GM19240 (cell line): ENCODE data around the gene EIF4E1B.

Source experiments
- DNase-seq: peaks from one replicate; pipeline ENCODE4 v3.0.0; 2011; ENCODE audit warnings: low spot score; ENCODE audit not compliant: insufficient read length

The EIF4E1B gene

DNA sequence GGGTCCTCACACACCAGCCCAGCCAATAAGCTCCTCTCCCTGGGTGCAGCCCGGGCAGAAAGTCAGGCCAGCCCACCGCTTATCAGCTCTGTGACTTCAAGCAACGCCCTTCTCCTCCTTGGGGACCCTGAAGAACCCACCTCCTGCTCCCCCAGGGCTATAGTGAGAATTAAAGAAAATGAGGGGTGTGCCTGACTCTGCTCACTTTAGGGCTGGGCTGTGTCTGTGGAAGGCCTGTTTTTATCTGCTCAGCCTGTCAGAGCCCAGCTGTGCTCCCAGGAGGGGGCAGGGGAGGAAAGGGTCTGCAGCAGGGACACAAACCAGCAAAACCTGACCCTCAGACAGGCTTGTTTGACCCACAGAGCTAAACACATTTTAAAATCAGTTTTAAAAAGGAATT is 24.4 kb upstream of the EIF4E1B start:
- no peak for DNase-seq

DNA sequence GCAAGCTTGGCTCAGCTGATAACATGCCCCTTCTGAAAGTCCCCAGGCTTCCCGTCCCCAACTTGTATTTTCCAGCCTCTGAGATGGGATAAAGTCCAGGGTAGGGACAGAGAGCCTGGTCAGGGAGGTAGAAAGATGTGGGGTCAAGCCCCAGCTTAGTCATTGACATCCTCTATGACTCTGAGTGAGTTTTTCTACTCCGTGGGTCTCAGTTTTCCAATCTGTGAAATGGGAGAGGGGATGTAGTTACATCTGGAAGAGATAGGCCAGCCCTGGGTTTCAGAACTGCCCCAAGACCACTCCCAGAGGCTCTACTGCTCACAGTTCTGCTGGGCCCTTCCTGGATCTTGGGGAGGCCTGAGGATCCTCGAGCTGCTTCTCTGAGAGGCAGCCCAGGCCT is 23.6 kb upstream of the EIF4E1B start:
- no peak for DNase-seq

DNA sequence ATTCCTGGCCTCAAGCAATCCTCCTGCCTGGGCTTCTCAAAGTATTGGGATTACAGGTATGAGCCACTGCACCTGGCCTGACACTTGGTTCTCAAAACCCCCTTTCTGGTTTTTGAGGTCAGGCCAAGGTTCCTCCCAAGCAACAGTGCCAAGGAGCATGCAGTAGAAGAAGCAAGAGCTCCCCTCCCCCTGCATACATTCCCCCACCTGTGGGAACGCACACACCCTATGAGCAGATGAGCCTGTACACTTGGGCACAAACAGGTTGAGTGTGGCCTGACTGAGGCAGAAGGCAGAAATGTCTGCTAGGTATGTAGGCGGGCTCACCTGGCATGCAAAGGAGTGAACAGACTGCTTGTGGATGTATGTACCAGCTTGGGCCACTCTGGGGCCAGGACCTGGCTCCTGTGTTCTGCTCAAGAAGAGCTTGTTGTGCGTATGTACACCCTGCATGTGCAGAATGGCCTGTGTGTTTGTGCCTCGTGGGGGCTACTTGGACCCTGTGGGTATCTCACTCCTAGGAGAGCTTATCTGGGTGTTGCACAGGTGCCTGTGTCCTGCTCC is 22.3 kb upstream of the EIF4E1B start:
- no peak for DNase-seq

DNA sequence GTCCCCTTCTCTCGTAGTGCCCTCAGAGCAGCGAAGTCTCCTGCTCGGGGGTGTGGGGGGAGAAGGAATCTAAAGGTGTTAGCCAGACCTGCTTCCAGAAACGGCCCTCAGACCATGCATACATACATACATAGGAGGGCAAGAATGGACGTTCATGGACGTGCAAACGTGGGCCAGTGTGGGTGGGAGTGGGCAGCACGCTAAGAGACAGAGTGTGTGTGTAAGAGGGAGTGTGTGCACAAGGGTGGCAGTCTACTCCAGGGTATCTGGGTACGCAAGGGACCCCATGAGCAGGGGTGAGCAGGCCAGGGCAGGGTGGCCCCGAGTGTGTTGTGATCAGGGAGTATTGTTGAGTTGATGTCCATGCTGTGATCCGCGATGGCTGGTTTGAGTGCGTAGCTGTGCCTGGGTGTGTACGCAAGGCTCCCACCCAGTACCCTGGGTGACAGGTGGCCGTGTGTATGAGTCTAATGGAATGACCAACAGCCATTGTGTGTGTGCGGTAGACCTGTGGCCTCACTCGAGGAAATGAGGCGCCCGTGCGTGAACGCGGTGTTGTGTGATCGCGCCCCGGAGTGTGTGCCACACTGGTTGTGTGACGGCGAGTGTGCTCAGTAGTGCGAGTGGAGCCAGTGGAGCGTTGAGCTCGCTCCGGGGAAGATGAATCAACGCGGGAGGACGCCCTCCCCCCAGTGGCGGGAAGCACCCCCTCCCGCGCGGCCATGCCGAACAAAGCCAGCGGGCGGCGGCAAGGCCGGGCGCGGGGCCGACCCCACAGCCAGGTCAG is 21.3 kb upstream of the EIF4E1B start:
- no peak for DNase-seq

DNA sequence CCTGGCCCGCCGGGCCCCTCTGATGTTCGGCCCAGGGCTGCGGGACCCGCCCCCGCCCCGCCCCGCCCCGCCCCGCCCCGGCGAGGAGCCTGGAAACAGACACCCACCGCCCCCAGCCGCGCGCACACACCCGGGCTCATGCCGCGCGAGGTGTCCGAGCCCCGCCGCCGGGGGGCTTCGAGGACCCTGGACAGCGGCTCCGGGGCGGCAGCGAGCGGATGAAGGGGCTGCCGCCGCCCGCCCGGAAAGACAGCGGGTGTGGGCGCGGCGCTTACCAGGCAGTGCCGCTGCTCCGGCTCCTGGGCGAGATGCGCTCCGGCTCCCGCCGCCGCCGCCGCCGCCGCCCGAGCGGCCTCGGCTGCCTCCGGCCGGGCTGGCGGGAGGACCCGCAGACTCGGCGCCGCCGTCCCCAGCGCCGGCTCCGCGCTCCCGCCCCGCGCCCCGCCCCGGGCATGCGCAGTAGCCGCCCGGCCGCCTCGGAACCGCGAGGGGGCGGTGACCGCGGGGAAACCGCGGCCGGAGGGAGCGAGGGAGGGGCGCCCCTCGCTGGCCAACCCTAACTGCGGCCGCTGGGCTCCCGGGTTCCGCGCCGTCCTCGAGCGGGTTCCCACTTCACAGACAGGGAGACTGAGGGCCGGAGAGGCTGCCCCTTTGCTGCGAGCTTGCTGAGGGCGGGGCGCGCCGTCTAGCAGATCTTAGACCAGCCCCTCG is 20.6 kb upstream of the EIF4E1B start, which contains the start of gene GPRIN1:
TSS of gene GPRIN1 (minus strand) at position 433 of the 711 bp plus-strand sequence. CDS start 10,322 bp downstream, outside the sequence.
- peak; percentile 93 for DNase-seq

DNA sequence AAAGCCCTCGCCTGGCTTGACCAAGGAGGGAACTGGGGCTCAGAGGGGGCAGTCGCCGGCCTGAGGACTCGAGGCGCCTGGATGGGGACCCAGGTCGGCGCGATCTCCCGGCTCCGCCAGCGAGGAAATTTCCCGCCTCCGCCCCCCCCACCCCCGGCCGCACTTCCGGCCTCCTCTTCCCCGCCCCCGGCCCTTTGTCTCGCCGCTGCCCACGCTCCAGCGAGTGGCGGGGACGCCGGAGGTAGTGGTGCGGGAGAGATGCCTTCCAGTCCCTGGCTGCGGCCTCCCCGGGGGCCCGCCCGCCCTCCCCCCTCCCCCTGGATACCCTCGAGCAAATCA is 20.1 kb upstream of the EIF4E1B start:
- DNase-seq = no peak

DNA sequence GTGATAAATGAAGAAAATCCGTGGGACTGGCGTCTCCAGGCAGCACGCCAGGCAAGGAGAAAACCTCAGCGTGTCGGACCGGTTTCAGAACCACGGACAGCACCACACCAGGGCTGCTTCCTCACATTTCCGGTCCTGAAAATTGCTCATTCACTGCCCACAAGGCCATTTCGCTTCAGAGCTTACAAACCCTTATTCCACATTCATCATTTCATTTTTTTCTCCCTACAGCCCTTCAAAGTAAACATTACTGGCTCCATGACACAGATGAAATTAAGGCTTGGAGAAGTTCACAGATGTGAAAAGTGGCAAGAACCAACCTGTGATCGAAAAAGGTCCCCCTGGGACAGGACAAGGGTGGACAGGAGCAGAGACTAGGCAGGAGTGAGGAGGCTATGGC is 19.0 kb upstream of the EIF4E1B start:
- no peak for DNase-seq

DNA sequence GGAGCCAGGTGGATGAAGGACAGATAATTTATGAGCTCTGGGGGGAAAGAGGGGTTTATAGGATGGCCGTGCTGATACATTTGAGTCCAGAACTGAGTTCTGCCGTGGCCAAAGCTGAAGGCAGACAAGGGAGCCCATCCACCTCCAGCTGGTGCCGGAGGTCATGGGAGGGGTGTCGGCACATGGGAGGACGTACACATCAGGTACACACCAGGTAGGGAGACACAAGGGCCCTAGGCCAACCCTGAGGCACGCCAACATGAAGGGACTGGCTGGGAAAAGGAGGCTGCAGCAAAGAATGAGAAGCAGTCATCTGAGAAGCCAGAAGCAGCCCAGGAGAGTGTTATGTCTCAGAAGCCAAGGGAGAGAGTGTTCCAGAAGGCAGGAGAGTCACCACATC is 18.5 kb upstream of the EIF4E1B start:
- DNase-seq = no peak

DNA sequence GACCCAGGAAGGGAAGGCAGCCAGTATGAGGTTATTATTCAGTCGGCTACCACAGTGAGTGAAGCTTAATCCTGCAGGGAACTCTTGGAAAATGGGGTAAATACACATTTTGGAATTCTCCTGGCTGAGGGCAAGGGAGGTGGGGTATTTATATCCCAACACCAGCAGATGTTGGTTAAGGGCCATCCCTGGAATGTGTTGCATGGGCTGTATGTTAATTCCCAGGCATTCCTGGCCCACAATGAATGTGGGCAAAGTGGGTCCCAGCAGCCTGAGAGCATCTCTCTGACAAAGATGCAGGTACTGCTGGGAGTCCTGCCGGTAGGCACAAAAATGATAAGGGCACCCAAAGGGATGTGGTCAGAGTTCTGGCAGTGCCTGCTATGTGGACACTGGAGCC is 17.6 kb upstream of the EIF4E1B start:
- DNase-seq = no peak

DNA sequence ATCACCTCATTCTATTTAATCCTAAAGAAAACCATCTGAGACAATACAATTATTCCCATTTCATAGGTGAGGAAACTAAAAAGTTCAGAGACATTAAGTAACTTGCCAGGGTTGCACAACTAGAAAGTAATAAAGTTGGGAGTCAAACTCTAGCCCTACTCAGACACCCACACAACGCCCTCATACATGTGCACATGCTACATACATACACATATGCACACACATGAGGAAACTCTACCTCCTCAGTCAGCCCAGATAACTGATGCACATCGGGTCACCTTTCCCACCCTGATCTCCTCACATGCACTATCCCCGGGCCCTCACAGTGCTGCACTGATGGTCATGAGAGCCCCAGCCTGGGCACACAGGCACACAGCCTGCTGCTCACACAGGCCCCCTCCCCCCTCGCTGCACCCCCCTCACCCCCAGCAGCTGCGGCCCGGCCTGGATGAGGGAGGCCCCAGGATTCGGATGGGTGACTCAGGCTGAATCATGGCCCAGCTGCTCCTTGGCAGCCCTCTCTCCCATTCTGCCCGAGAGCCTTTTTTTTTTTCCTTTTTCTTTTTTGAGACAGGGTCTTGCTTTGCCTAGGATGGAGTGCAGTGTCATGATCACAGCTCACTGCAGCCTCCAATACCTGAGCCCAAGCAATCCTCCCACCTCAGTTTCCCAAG is 15.5 kb upstream of the EIF4E1B start:
- DNase-seq = no peak

DNA sequence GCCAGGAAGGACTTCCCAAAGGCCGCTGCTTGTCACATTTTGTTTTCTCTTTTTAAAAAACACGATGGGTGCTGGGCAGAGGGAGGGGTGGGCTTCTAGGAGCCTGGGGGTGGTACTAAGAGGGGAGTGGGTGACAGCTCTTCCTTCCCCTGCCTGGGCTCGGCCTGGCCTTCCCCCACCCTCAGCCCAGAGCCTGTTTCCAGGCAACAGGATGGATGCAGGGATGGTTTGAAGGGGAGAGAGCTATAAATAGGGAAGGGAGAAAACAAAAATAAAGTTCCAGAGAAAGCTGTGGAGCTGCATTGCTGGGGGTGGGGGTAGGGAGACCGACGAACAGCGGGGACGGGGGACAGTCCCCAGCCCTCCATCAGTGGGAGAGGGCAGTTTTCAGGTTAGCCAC is 14.0 kb upstream of the EIF4E1B start:
- no peak for DNase-seq

DNA sequence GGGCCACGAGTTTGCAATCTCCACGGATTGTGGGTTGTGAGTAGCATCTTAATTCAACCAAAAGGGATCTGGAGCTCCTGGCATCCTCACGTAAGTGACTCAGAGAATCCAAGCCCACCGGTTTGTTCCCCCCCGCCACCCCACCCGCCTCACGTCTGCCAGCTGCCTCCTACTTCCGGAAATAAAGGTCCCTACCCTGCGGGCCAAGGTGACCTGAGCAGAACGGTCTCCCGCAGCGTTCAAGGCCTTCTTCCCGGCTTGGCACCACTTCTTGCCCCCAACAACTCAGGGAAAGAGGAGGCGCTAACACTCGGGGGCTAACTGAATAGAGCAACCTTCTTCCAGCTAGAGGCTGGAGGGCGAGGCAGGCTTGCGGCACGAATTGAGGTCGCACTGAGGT is 11.7 kb upstream of the EIF4E1B start:
- no peak for DNase-seq

DNA sequence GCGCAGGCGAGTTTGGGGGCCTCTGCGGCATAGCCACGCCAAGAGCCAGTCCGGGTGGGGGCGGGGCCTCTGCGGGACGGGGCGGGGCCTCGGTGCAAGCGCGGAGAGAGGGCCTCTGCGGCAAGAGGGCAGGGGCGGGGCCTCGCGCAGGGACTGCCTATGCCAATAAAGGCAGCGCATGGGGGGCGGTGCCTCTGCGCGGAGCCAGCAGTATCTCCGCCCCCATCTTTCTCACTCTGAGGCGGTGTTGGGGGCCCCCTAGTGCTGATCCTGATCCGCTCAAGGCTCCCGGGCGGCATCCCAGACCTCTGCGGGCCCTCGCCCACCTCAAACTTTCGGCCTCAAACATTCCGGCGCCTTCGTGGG is 11.3 kb upstream of the EIF4E1B start:
- DNase-seq = peak; percentile 77

DNA sequence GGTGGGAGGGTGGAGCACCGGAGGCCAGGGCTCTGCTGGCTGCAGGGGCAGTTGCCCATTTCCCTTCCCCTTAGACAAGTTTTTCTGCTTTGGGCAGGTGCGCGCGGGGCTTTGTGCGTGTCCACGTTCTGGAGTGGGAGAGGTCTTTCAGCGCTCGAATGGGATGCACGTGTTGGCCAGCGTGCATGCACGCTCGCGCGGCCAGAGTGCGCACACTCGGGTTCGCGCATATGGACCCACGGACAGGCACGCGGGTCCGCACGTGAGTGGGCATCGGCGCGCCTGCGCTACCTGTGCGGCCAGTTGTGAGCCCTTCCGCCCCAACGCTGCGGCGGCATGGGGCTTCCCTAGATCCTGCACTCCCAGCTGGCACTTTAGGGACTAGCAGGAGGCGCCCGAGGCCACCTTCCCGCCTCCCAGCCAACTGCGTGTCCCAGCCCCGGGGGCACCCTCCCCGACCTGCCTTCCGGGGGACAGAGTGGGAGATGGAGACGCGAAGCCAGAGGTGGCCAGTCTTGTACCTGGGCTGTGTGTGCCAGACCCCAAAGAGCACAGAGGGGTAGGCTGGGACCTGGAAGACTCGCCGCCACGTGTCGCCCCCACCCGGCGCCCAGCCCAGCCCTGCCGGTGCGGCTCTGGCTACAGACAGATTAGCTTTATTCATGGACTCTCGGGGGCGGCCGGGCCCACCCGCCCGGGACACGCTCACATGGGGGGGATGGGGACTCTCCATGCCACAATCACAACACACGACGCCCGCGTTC is 10.7 kb upstream of the EIF4E1B start:
- no peak for DNase-seq

DNA sequence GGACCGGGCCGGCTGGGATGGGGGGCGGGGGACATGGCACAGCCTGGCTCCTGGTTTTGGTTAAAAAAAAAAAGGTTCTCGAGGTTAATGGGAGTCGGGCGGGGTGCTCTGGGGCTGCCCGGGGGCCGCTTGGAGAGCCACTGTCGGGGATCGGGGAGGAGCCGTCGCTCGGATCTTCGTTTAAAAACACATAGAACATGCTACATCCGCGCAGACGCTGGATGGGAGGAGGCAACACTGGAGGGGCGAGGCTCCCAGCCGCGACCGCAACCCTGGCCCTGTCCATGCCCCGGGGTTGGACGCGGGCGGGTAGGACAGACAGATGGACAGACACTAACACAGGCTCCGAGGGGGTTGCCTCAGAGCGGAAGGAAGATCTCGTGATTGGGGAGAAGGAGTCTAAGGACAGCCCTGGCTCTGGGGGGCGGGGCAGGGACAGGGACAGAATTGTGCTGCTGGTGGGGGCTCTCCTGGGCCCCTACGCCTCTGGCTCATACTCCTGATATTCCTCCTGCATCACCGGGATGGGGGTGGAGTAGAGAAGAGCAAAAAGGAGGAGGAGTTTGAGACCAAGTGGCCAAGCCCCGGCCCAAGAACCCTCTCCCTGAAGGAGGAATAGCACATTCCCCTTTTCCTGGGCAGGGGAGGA is 10.0 kb upstream of the EIF4E1B start:
- no peak for DNase-seq

DNA sequence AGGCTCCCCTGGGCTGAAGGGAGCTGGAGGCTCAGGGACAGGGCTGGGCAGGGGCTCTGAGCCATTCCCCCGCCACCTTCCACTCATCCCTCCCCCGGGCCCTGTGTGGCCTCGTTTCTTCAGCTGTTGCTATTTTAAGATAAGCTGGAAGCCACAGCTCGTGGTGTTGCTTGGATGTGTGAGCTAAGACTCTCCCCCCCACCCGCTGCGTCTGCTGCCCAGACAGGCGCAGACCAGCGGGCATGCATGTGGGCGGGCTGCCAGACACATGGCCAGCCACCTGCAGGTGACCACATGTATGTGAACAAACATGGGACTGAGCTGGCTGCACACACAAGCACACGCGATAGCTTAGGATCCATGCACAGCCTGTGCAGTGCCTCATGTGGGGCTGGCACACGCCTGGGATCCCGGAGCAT is 8.8 kb upstream of the EIF4E1B start:
- DNase-seq = no peak

DNA sequence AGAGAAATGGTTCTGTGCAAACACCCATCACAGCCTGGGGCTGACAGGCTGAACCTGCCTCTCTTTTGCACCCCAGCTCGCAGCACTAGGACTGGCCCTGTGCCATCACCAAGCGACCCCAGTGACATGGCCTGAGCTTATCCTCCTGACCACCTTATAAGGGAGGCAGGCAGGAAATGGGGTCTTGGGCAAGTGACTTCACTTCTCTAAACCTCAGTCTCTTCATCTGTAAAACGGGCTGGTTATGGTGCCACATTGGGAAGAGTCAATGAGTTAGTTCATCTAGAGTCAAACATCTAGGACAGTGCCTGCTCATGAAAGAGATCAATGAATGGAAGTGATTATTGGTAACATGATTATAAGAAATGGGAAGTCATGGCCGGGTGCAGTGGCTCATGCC is 6.3 kb upstream of the EIF4E1B start:
- no peak for DNase-seq

DNA sequence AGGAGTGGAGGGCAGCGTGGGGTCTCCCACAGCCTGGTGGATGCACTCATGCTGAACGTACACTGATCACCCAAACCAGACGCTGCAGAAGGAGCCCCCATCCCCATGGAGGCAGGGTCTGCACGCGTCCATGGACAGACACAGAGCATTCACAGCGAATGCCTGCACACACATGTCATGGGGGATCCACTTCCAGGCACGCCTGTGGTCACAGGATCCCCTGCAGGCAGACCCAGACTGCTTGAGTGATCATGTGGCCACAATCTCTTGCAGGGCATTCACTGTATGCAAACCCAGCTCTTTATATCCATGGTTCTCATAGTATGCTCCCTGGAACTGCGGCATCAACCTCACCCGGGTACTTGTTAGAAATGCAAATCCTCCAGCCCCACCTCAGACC is 5.5 kb upstream of the EIF4E1B start:
- DNase-seq = no peak

DNA sequence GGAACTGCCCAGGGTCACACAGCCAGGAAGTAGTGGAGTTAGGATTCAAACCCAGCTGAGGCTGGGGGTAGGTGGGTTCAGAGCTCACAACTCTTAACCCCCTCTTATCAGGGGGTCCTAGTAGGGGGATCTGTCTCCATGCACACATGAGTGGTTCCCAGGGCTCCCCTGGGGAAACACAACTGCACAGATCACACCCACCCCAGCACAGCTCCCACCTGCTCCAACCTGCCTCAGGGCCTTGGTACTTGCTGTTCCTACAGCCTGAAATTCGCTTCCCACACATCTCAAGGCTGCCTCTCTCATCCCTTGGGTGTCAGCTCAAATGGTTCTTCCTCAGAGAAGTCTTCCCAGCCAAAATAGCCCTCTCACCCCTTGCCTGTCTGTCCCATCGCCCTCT is 5.0 kb upstream of the EIF4E1B start:
- no peak for DNase-seq

DNA sequence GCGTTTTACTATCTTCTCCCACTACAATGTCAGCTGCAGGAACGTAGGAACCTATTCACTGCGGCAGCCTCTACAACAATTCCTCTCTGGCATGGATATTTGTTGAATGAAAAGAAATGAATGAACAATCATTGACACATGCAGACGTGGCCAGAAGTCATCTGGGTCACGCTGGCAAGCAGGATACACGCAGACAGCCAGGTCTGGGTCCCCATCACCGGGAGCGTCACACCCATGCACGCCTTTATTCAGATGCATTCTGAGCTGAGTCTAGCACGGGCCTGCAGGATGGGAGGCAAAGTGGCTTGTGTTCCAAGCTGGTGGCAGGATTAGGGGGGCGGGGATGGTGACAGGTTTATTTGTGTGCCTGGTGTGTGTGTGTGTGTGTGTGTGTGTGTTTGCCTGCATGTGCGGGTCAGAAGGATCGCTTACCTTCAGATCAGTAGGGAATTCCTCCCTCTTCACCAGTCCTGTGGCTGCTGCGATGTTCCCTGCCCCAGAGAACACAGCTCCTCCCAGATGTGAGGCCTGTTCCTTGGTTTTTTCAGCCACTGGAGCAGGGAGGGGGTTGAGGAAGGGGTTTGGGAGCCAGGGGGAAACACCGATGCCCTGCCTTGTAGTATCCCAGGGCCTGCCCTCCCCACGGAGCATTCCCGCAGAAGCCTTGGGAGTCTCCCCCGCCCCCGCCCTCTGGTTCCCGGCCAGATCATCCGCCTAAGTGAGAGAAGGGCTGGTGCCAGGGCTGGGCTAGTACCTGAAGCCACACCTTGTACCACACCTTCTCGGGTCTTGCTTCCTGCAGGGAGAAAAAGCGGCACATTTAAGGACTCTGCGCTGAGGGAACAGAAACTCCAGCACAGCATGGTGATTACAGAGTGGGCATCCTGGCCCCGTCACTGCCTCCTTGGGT is 4.3 kb upstream of the EIF4E1B start:
- no peak for DNase-seq
